ENCODE data around the gene PISD.

- TF ChIP-seq CTCF (IDR thresholded peaks at IDR 0.05), result no peak
- TF ChIP-seq POLR2A (IDR thresholded peaks at IDR 0.05), result no peak
Observed at GRCh38 chr22:31614781-31615490, 47.1 kb downstream of the PISD start.

Measured in adrenal gland (tissue), 5 donors.